Testis (tissue), 5 donors: ENCODE measurements around the gene PPP1CB. TPM values are rescaled to one million over a fixed set of nuclear protein-coding genes. Genes with fewer than 3 reads are reported as not detected.

Experiments used
- DNase-seq: peaks from one replicate; pipeline ENCODE4 v3.0.0-alpha.2; 2019
- H3K27ac ChIP-seq, 2 donors: fragments of 200-600 bp; sonication (generic); one replicate each; pipeline ENCODE4 v1.5.1; 2019
- H3K27me3 ChIP-seq: fragments of 200-600 bp; sonication (generic); one replicate; pipeline ENCODE4 v1.5.1; 2019
- H3K36me3 ChIP-seq: fragments of 200-600 bp; sonication (generic); one replicate; pipeline ENCODE4 v1.5.1; 2017; ENCODE audit warnings: low read depth; ENCODE audit errors: missing control alignments
- H3K4me1 ChIP-seq: fragments of 200-600 bp; sonication (generic); one replicate; pipeline ENCODE4 v1.5.1; 2019
- H3K4me3 ChIP-seq, 2 donors: fragments of 200-600 bp; sonication (generic); one replicate each; pipeline ENCODE4 v1.5.1; 2017 to 2019
- H3K9me3 ChIP-seq: fragments of 200-600 bp; sonication (generic); one replicate; pipeline ENCODE4 v1.5.1; 2017
- CTCF ChIP-seq, 3 experiments: fragments of 450-650 bp in 2 of 3; fragments of 200-600 bp in 1 of 3; sonication (generic) in 1 of 3; IDR thresholded peaks; one replicate each; pipeline ENCODE4 v1.5.1; 2016 to 2019; ENCODE audit warnings: antibody characterized with exemption in 3 of 3, mild to moderate bottlenecking in 2 of 3, moderate library complexity in 1 of 3
- POLR2A ChIP-seq: fragments of 450-650 bp; IDR thresholded peaks from one replicate; pipeline ENCODE4 v1.6.1; 2017; ENCODE audit warnings: antibody characterized with exemption, mild to moderate bottlenecking, moderate library complexity
- WGBS, 2 donors: methylation state at CpG; one replicate each; pipeline ENCODE4 v1.1.5; 2018; 5-methylcytosine and 5-hydroxymethylcytosine counted together
- intact Hi-C: fragments of 100-400 bp; cut with DNase I; formaldehyde crosslinking; loops from one replicate; pipeline ENCODE4 v1.15.1; 2023; ENCODE audit warnings: low total_unique reads
- long read RNA-seq, 2 donors: transcript quantifications; one replicate each; lab custom pipeline, GENCODE V29; 2026
- polyA plus RNA-seq: library from polyadenylated mRNA; stranded (reverse); fragments of 350-450 nt; fragmentation: Illumina TruSeq; extraction: RNeasy Lipid Tissue Mini Kit (QIAGEN cat#74804); gene quantifications from one replicate; pipeline ENCODE4 v1.2.3, GENCODE V29; 2014; ENCODE audit warnings: low read depth, low replicate concordance; ENCODE audit not compliant: insufficient read depth
- total RNA-seq, 2 donors: library from RNA; depleted of rRNA; stranded (reverse); fragments of >200 nt; gene quantifications; one replicate each; pipeline ENCODE4 v1.2.3, GENCODE V29; 2016

Gene PPP1CB
- 100 to 1,000 TPM; 175 to 204 TPM for total RNA-seq
- polyA plus RNA-seq: 84.8 TPM
- long read RNA-seq, donor 1, full-length matches to known transcripts: 61 of 79 reads
- long read RNA-seq, donor 1, partial matches to known transcripts: 18 of 79 reads
- long read RNA-seq, donor 1, other reads (novel, unspliced or antisense): 0 of 79 reads
- long read RNA-seq, donor 2, full-length matches to known transcripts: 57 of 76 reads
- long read RNA-seq, donor 2, partial matches to known transcripts: 19 of 76 reads
- long read RNA-seq, donor 2, other reads (novel, unspliced or antisense): 0 of 76 reads

GRCh38 chr2:28751252-28751955 is at the start of gene PPP1CB:
TSS of gene PPP1CB (plus strand) at chr2:28751830. CDS start at chr2:28752125, 295 bp downstream.
- intact Hi-C loops: loop anchor here (5.0 to 10.0 kb wide), 3 partner anchors 89 to 157 kb away; no protein-coding TSS in a partner anchor
- peak within 1 kb of the TSS; percentile 99 to 100 for H3K4me3 ChIP-seq
- no peaks in the 10 kb centered on the region for H3K27me3 ChIP-seq
- H3K27ac ChIP-seq: peak within 1 kb of the TSS; percentile 100
- 0% methylated on average over 17 to 62 of the region's 81 CpGs for WGBS, 2 donors
- peaks cover 57% of the 10 kb centered on the region for H3K4me1 ChIP-seq
- no peaks in the 10 kb centered on the region for H3K36me3 ChIP-seq
- peak; percentile 17 for TF ChIP-seq POLR2A
- TF ChIP-seq CTCF (IDR thresholded peaks at IDR 0.05): peak; percentile 18 to 28 (median 21)
- peak; percentile 97 for DNase-seq
- H3K9me3 ChIP-seq: no peaks in the 10 kb centered on the region

DNA sequence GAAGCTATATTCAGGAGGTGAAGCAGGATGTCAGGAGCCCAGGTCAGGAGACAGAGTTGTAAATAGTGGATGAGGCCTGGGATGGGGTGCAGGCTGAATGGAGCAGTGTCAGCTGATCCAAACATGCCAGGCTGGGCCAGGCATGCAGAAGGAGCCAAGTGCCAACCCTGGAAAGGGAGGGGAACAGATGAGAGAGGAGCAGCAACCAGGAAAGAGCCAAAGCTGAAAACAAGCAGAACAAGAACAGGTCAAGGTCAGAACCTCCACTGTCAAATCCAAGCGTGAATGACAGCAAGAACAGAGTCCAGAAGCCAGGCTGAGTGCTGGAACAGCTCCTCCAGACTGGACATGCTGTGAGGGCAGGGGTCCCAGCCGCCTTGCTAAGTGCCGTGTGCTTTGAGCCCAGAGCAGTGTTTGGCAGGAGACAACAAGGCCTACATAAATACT is 49.2 kb upstream of the PPP1CB start:
- 47 to 72% methylated on average over 3 of the region's 3 CpGs for WGBS, 2 donors
- Histone ChIP-seq H3K4me3 (no peak overlapping the region), H3K27ac (peak overlapping the region in 1 of 2 donors; percentile 57), H3K9me3 (no peaks in the 10 kb centered on the region), H3K36me3 (no peaks in the 10 kb centered on the region), H3K4me1 (peaks cover 5% of the 10 kb centered on the region), H3K27me3 (no peaks in the 10 kb centered on the region)
- intact Hi-C loops: no loop called here
- DNase-seq: peak; percentile 76
- TF ChIP-seq POLR2A (no peak), CTCF (IDR thresholded peaks at IDR 0.05) (no peak)

- WGBS, 2 donors: 93 to 95% methylated on average over 8 of the region's 8 CpGs
- no peaks in the 10 kb centered on the region for H3K27me3 ChIP-seq
- DNase-seq: no peak
- no peak for TF ChIP-seq CTCF (IDR thresholded peaks at IDR 0.05)
- no peaks in the 10 kb centered on the region for H3K9me3 ChIP-seq
- H3K4me1 ChIP-seq: peaks cover 5% of the 10 kb centered on the region
- intact Hi-C loops: no loop called here
- no peaks in the 10 kb centered on the region for H3K36me3 ChIP-seq
- peak overlapping the region in 1 of 2 donors; percentile 57 for H3K27ac ChIP-seq
- H3K4me3 ChIP-seq: no peak overlapping the region
These were observed 48.8 kb upstream of the PPP1CB start for GRCh38 chr2:28702878-28703277.

DNA sequence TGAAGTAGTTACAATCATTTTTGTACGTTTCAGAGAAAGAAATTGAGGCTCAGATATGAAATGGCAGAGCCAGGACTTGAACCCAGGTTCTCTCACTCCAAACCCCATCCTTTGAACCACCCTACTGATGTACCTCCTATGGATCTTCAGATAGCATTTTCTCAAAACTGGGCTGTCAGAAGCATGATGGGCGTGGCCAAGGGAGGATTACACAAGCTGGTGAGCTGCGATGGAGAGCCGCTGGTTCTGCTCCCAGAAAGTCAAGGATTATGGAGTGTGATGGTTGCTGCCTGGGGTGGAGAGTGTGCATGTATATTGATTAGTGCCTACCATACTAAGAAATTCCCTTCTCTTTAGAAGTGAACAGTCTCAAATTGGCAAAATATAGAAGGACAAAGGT is 47.0 kb upstream of the PPP1CB start:
- Histone ChIP-seq H3K27ac (no peak overlapping the region), H3K4me1 (peaks cover 5% of the 10 kb centered on the region), H3K4me3 (no peak overlapping the region), H3K36me3 (no peaks in the 10 kb centered on the region), H3K27me3 (no peaks in the 10 kb centered on the region), H3K9me3 (no peaks in the 10 kb centered on the region)
- 84 to 90% methylated on average over 4 of the region's 4 CpGs for WGBS, 2 donors
- TF ChIP-seq CTCF (IDR thresholded peaks at IDR 0.05): no peak
- TF ChIP-seq POLR2A: no peak
- no peak for DNase-seq
- intact Hi-C loops: no loop called here
